Measurements from ENCODE around the gene NALCN.

Gene NALCN

GRCh38 chr13:101332583-101332982, 83.7 kb downstream of the NALCN start:
- no peak for TF ChIP-seq CTCF (IDR thresholded peaks at IDR 0.05)

GRCh38 chr13:101331731-101332130, 84.6 kb downstream of the NALCN start:
- no peak for TF ChIP-seq CTCF (IDR thresholded peaks at IDR 0.05)

- TF ChIP-seq CTCF (IDR thresholded peaks at IDR 0.05) = no peak
These were observed 88.4 kb downstream of the NALCN start for GRCh38 chr13:101327871-101328270.

- no peak for TF ChIP-seq CTCF (IDR thresholded peaks at IDR 0.05)
These were observed 89.6 kb downstream of the NALCN start for GRCh38 chr13:101326710-101327109.

GRCh38 chr13:101325423-101325822, 90.9 kb downstream of the NALCN start:
- no peak for TF ChIP-seq CTCF (IDR thresholded peaks at IDR 0.05)

GRCh38 chr13:101323601-101324000, 92.7 kb downstream of the NALCN start:
- no peak for TF ChIP-seq CTCF (IDR thresholded peaks at IDR 0.05)

GRCh38 chr13:101317986-101318523, 98.3 kb downstream of the NALCN start:
- TF ChIP-seq CTCF (IDR thresholded peaks at IDR 0.05) = no peak

- TF ChIP-seq CTCF (IDR thresholded peaks at IDR 0.05) = no peak
These were observed 107.2 kb downstream of the NALCN start for GRCh38 chr13:101309014-101309619.

Measured in LNCAP (cell line).